NCI-H748 (cell line): ENCODE results near the gene MORN1.

Source experiments
- DNase-seq: peaks from one replicate; lab custom pipeline; 2025; ENCODE audit not compliant: unreplicated experiment; lab: John Stamatoyannopoulos, UW

The MORN1 gene

GRCh38 chr1:2324553-2325366 is 66.6 kb downstream of the MORN1 start:
- DNase-seq: no peak

GRCh38 chr1:2323451-2323974 is 67.8 kb downstream of the MORN1 start:
- no peak for DNase-seq

- DNase-seq: no peak
Observed at GRCh38 chr1:2322581-2323211, 68.7 kb downstream of the MORN1 start.

- DNase-seq: no peak
Observed at GRCh38 chr1:2322065-2322571, 69.2 kb downstream of the MORN1 start.

- no peak for DNase-seq
Observed at GRCh38 chr1:2320760-2321667, 70.3 kb downstream of the MORN1 start.

GRCh38 chr1:2320006-2320405 is 71.3 kb downstream of the MORN1 start:
- no peak for DNase-seq

- no peak for DNase-seq
Observed at GRCh38 chr1:2319291-2319690, 72.1 kb downstream of the MORN1 start.

GRCh38 chr1:2318314-2319278 is 72.8 kb downstream of the MORN1 start:
- no peak for DNase-seq

- DNase-seq: no peak
Observed at GRCh38 chr1:2317230-2318065, 73.9 kb downstream of the MORN1 start.

GRCh38 chr1:2316451-2316961 is 74.8 kb downstream of the MORN1 start:
- DNase-seq: no peak

- no peak for DNase-seq
Observed at GRCh38 chr1:2315674-2316450, 75.5 kb downstream of the MORN1 start.

GRCh38 chr1:2314803-2315673 is 76.3 kb downstream of the MORN1 start:
- peak; percentile 50 for DNase-seq

GRCh38 chr1:2314273-2314802 is 77.0 kb downstream of the MORN1 start:
- DNase-seq: peak; percentile 23

GRCh38 chr1:2313651-2314261 is 77.6 kb downstream of the MORN1 start:
- DNase-seq: no peak

GRCh38 chr1:2312515-2313301 is 78.6 kb downstream of the MORN1 start:
- no peak for DNase-seq

- DNase-seq: no peak
Observed at GRCh38 chr1:2312160-2312514, 79.2 kb downstream of the MORN1 start.
